Peyer's patch (tissue), 4 donors: Measurements from ENCODE around the gene PSMD4. TPM values are rescaled to one million over a fixed set of nuclear protein-coding genes. Genes with fewer than 3 reads are reported as not detected.
"Not testable (repeated sequence)": the region's sequence is repeated elsewhere in the genome, so short reads cannot be mapped to it uniquely, and the experiment has no call there.

Experiments
- DNase-seq, 3 donors: peaks; one replicate each; pipeline ENCODE4 v3.0.0-alpha.2; 2017 to 2019
- H3K27ac ChIP-seq, 4 donors: fragments of 200-600 bp; sonication (generic); one replicate each; pipeline ENCODE4 v1.5.1; 2016 to 2019
- H3K27me3 ChIP-seq, 2 donors: fragments of 200-600 bp; sonication (generic); one replicate each; pipeline ENCODE4 v1.5.1; 2019
- H3K36me3 ChIP-seq, 3 donors: fragments of 200-600 bp; sonication (generic); one replicate each; pipeline ENCODE4 v1.5.1; 2016 to 2019
- H3K4me1 ChIP-seq, 4 donors: fragments of 200-600 bp; sonication (generic); one replicate each; pipeline ENCODE4 v1.5.1; 2016 to 2019
- H3K4me3 ChIP-seq, 4 donors: fragments of 200-600 bp; sonication (generic); 1 replicate in 3 of 4; 2 replicates in 1 of 4; pipeline ENCODE4 v1.5.1; 2016 to 2019; ENCODE audit warnings: mild to moderate bottlenecking in 1 of 4
- H3K9me3 ChIP-seq, 4 donors: fragments of 200-600 bp; sonication (generic); one replicate each; pipeline ENCODE4 v1.5.1; 2016 to 2019; ENCODE audit warnings: mild to moderate bottlenecking in 1 of 4
- CTCF ChIP-seq, 6 experiments: fragments of 450-650 bp in 4 of 6; fragments of 200-600 bp in 2 of 6; sonication (generic) in 1 of 6; IDR thresholded peaks; one replicate each; pipeline ENCODE4 v1.5.1; 2017 to 2019; ENCODE audit warnings: antibody characterized with exemption in 6 of 6, mild to moderate bottlenecking in 3 of 6, moderate library complexity in 1 of 6
- POLR2A ChIP-seq, 2 donors: fragments of 450-650 bp; IDR thresholded peaks; one replicate each; pipeline ENCODE4 v1.5.1; 2017; ENCODE audit warnings: antibody characterized with exemption in 2 of 2, mild to moderate bottlenecking in 2 of 2, moderate library complexity in 2 of 2
- total RNA-seq, 4 donors: library from RNA; depleted of rRNA; stranded (reverse); fragments of >200 nt; gene quantifications; one replicate each; pipeline ENCODE4 v1.1.0, GENCODE V29; 2016

The PSMD4 gene
- total RNA-seq, 4 donors from 2014 or later = 84.6 to 153 (median 103) TPM

GRCh38 chr1:151273924-151274466 is 19.5 kb downstream of the PSMD4 start:
- H3K9me3 ChIP-seq = no peaks in the 10 kb centered on the region
- peaks cover 0 to 10% (median 0%) of the 10 kb centered on the region in 3 donors for H3K36me3 ChIP-seq
- no peak for DNase-seq
- H3K4me1 ChIP-seq = no peaks in the 10 kb centered on the region
- no peak overlapping the region for H3K4me3 ChIP-seq
- no peaks in the 10 kb centered on the region for H3K27me3 ChIP-seq
- no peak overlapping the region for H3K27ac ChIP-seq
- TF ChIP-seq POLR2A (IDR thresholded peaks at IDR 0.05) = no peak
- TF ChIP-seq CTCF (IDR thresholded peaks at IDR 0.05) = no peak

- H3K36me3 ChIP-seq, H3K4me3 ChIP-seq, H3K27me3 ChIP-seq, DNase-seq, H3K9me3 ChIP-seq, H3K4me1 ChIP-seq, H3K27ac ChIP-seq: not testable (repeated sequence)
Measured at GRCh38 chr1:151275341-151275740, 20.8 kb downstream of the PSMD4 start.

- H3K9me3 ChIP-seq = no peaks in the 10 kb centered on the region
- H3K27me3 ChIP-seq = no peaks in the 10 kb centered on the region
- no peak for TF ChIP-seq CTCF (IDR thresholded peaks at IDR 0.05)
- no peak for TF ChIP-seq POLR2A (IDR thresholded peaks at IDR 0.05)
- no peak overlapping the region for H3K27ac ChIP-seq
- no peaks in the 10 kb centered on the region for H3K36me3 ChIP-seq
- no peak for DNase-seq
- peaks cover 0 to 4% (median 2%) of the 10 kb centered on the region in 4 donors for H3K4me1 ChIP-seq
- H3K4me3 ChIP-seq = no peak overlapping the region
Measured at GRCh38 chr1:151277249-151277648, 22.7 kb downstream of the PSMD4 start.

- Histone ChIP-seq H3K4me3 (peak overlapping the region; percentile 79 to 96 (median 92)), H3K36me3 (peaks cover 0 to 17% (median 0%) of the 10 kb centered on the region in 3 donors), H3K27ac (peak overlapping the region; percentile 96 to 100 (median 98)), H3K9me3 (no peaks in the 10 kb centered on the region), H3K4me1 (peaks cover 0 to 15% (median 11%) of the 10 kb centered on the region in 4 donors), H3K27me3 (no peaks in the 10 kb centered on the region)
- peak; percentile 32 to 57 (median 46) for TF ChIP-seq CTCF (IDR thresholded peaks at IDR 0.05)
- TF ChIP-seq POLR2A (IDR thresholded peaks at IDR 0.05) = peak; percentile 2 to 27
- peak; percentile 91 to 97 (median 97) for DNase-seq
Measured at GRCh38 chr1:151281225-151281968, 26.9 kb downstream of the PSMD4 start.

GRCh38 chr1:151281969-151282882 is 27.7 kb downstream of the PSMD4 start, which contains the start of gene ZNF687:
ZNF687 (plus strand) TSS chr1:151282299; CDS start chr1:151286292, 3,993 bp downstream.
- no peaks in the 10 kb centered on the region for H3K9me3 ChIP-seq
- peak within 1 kb of the TSS; percentile 79 to 96 (median 92) for H3K4me3 ChIP-seq
- H3K36me3 ChIP-seq = peaks cover 0 to 25% (median 0%) of the 10 kb centered on the region in 3 donors
- H3K27me3 ChIP-seq = no peaks in the 10 kb centered on the region
- peak; percentile 99 to 100 (median 100) for DNase-seq
- TF ChIP-seq CTCF (IDR thresholded peaks at IDR 0.05) (no peak), POLR2A (IDR thresholded peaks at IDR 0.05) (peak; percentile 73 to 83)
- peak within 1 kb of the TSS; percentile 96 to 100 (median 98) for H3K27ac ChIP-seq
- H3K4me1 ChIP-seq = peaks cover 0 to 15% (median 11%) of the 10 kb centered on the region in 4 donors
